ENCODE measurements around the gene ACSS2.
A peak's percentile ranks its signal among the peaks of the same experiment; 100 is the strongest.

ACSS2 gene

GRCh38 chr20:34883087-34883688, 6.8 kb downstream of the ACSS2 start:
- H3K4me3 ChIP-seq (ENCODE audit: low read depth, low read length) = no peak overlapping the region
- no peak for TF ChIP-seq CTCF (IDR thresholded peaks at IDR 0.05; ENCODE audit: control insufficient read depth, extremely low read depth, insufficient read depth)
- DNase-seq (ENCODE audit: low read depth) = no peak

DNA sequence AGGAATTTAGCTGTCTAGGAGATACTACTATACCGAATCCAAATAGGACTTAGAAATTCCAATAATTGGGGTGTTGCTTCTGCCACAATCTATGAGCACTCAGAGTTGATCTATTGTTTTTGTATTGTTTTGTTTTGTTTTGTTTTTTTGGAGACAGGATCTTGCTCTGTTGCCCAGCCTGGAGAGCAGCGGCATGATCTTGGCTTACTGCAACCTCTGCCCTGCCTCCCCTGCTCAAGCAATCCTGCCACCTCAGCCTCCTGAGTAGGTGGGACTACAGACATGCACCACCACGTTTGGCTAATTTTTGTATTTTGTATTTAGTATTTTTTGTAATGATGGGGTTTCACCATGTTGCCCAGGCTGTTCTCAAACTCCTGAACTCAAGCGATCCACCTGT, 7.4 kb downstream of the ACSS2 start:
- H3K4me3 ChIP-seq (ENCODE audit: low read depth, low read length) = no peak overlapping the region
- no peak for DNase-seq (ENCODE audit: low read depth)
- TF ChIP-seq CTCF (IDR thresholded peaks at IDR 0.05; ENCODE audit: control insufficient read depth, extremely low read depth, insufficient read depth) = no peak

DNA sequence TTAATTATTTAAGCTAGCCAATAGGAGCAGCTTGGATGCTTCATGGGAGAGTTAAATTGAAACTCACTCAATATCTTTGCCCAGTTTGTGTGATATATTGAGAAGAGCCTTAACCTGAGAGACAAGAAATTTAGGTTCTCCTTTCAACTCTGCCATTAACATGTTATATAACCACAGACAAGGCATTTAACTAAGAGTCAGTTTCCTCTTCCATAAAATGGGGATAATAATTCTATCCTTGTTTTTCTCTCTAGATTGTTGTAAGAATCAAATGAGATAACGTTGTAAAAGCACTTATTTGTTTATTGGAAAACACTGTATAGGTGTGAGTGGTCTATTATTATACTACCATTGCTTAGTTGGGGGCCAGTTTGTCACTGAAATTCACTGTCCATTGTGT, 7.8 kb downstream of the ACSS2 start:
- no peak for TF ChIP-seq CTCF (IDR thresholded peaks at IDR 0.05; ENCODE audit: control insufficient read depth, extremely low read depth, insufficient read depth)
- DNase-seq (ENCODE audit: low read depth) = no peak
- no peak overlapping the region for H3K4me3 ChIP-seq (ENCODE audit: low read depth, low read length)

DNA sequence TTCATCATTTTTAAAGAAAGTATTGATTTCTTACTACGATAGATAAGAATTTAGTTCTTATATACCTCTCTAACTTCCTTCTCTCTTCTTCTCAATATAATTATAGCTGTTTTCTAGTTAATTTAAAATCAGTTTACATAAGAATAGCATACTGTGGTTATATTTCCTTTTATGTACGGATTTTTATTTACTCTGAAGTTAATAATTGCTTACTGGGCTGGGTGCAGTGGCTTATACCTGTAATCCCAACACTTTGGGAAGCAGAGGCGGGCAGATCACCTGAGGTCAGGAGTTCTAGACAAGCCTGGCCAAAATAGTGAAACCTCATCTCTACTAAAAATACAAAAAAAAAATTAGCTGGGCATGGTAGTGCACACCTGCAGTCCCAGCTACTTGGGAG, 9.7 kb downstream of the ACSS2 start:
- DNase-seq (ENCODE audit: low read depth) = peak; percentile 27
- TF ChIP-seq CTCF (IDR thresholded peaks at IDR 0.05; ENCODE audit: control insufficient read depth, extremely low read depth, insufficient read depth) = no peak
- H3K4me3 ChIP-seq (ENCODE audit: low read depth, low read length) = no peak overlapping the region

DNA sequence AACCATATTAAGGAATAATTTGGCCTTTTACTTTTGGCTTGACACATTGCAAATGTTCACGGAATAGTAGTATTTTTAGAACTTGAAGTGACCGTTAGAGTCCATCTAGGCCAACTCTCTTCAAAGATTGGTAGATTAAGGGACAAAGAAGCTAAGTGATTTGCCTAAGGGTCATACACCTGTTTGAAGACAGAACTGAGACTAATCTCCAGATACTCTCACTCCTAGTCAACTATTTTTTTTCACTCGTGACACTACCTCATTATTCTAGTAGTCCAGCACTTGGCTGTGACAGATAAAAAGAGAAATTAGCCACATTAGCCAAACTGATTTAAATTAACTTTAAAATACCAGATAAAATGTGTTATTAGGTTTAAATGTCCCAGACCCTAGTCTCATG, 10.6 kb downstream of the ACSS2 start:
- H3K4me3 ChIP-seq (ENCODE audit: low read depth, low read length) = no peak overlapping the region
- TF ChIP-seq CTCF (IDR thresholded peaks at IDR 0.05; ENCODE audit: control insufficient read depth, extremely low read depth, insufficient read depth) = no peak
- no peak for DNase-seq (ENCODE audit: low read depth)

DNA sequence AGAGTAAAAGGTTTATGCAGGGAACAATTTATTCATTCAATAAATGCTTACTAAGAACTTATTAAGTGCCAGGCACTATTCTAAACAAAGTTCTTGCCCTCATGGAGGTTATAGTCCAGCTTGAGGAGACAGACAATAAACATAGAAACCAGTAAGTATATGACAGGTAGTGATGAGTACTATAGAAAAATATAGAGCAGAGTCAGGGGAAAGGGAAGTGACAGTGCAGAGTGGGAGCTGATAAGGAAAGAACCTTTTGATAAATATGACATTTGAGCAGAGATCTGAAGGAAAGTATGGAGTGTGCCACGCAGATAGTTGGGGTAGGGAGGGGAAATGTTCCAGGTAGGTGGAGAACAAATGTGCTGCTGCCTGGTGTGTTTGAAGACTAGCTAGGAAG, 12.1 kb downstream of the ACSS2 start:
- no peak for TF ChIP-seq CTCF (IDR thresholded peaks at IDR 0.05; ENCODE audit: control insufficient read depth, extremely low read depth, insufficient read depth)
- no peak for DNase-seq (ENCODE audit: low read depth)
- H3K4me3 ChIP-seq (ENCODE audit: low read depth, low read length) = no peak overlapping the region
